H1 (cell line): Measurements from ENCODE around the gene CEL. TPM values are rescaled to one million over a fixed set of nuclear protein-coding genes. Genes with fewer than 3 reads are reported as not detected.

Experiments used
- ATF3 ChIP-seq: IDR thresholded peaks from 2 replicates; pipeline ENCODE4 v1.6.1; 2011; ENCODE audit warnings: low read depth, mild to moderate bottlenecking, low read length; ENCODE audit not compliant: insufficient read depth
- BCL11A ChIP-seq, 2 experiments: IDR thresholded peaks; one replicate each; pipeline ENCODE4 v1.6.1; 2011; ENCODE audit warnings: low read depth in 2 of 2, low read length in 2 of 2, mild to moderate bottlenecking in 2 of 2
- CTBP2 ChIP-seq: IDR thresholded peaks from 2 replicates; pipeline ENCODE4 v1.7.0; 2011; ENCODE audit warnings: borderline replicate concordance, mild to moderate bottlenecking, moderate library complexity, mixed read lengths, low read length; ENCODE audit not compliant: insufficient read depth, insufficient read length
- E2F6 ChIP-seq: IDR thresholded peaks from 2 replicates; pipeline ENCODE4 v1.6.1; 2012; ENCODE audit warnings: inconsistent platforms
- KDM1A ChIP-seq: fragments of 200-600, 300-600 bp; sonication (generic); IDR thresholded peaks from 2 replicates; pipeline ENCODE4 v1.7.1; 2016; ENCODE audit warnings: mild to moderate bottlenecking, low read length, borderline replicate concordance
- MAX ChIP-seq: IDR thresholded peaks from 2 replicates; pipeline ENCODE4 v1.6.1; 2012; ENCODE audit warnings: inconsistent platforms
- POLR2A ChIP-seq, 2 experiments: IDR thresholded peaks; 1 replicate in 1 of 2; 2 replicates in 1 of 2; pipeline ENCODE4 v1.6.1; 2011; ENCODE audit warnings: low read depth in 2 of 2, low read length in 2 of 2, mild to moderate bottlenecking in 2 of 2; ENCODE audit errors: control extremely low read depth in 1 of 2
- SAP30 ChIP-seq: fragments of 300-600 bp; sonication (generic); IDR thresholded peaks from 2 replicates; pipeline ENCODE4 v1.7.1; 2012; ENCODE audit warnings: low read length, moderate library complexity, mild to moderate bottlenecking, inconsistent platforms; ENCODE audit not compliant: insufficient read depth, insufficient replicate concordance
- TCF12 ChIP-seq: IDR thresholded peaks from 2 replicates; pipeline ENCODE4 v1.6.1; 2011; ENCODE audit warnings: low read depth, mild to moderate bottlenecking, low read length
- polyA plus RNA-seq, 7 experiments: library from polyadenylated mRNA; depleted of rRNA in 3 of 7; stranded (reverse) in 5 of 7; unstranded in 2 of 7; fragments of >200 nt in 5 of 7; fragments of 200-250 nt in 2 of 7; gene quantifications; 1 replicate in 5 of 7; 2 replicates in 1 of 7; 4 replicates in 1 of 7; pipeline versions ENCODE4 v1.2.1 to v1.2.3, GENCODE V29; 2011 to 2013; ENCODE audit warnings: missing spikeins in 2 of 7, mixed read lengths in 2 of 7
- total RNA-seq: library from RNA; stranded (reverse); fragmentation: NEBNext Ultra II Directional; extraction: Animal tissue kit (Norgen Biotek cat#: 25700); gene quantifications from 2 replicates; pipeline ENCODE4 v1.2.1, GENCODE V29; 2021

The CEL gene
- total and polyA plus RNA-seq, 2 of the 8 experiments (the other 6 are each of a cell fraction or from before 2014, with no cell fraction given) = 1.8 to 3.4 TPM

GRCh38 chr9:133100506-133101355, 39.0 kb downstream of the CEL start (continued):
- TF ChIP-seq KDM1A (no peak), E2F6 (no peak), ATF3 (no peak), BCL11A (IDR thresholded peaks at IDR 0.05; ENCODE audit: low read depth in 2 of 2, low read length in 2 of 2) (no peak), CTBP2 (no peak), MAX (no peak), SAP30 (no peak), POLR2A (IDR thresholded peaks at IDR 0.05; ENCODE audit: control extremely low read depth in 1 of 2, low read depth in 2 of 2, low read length in 2 of 2) (no peak), TCF12 (no peak)
